Activated CD8-positive, alpha-beta memory T cell treated with anti-CD3 and anti-CD28 coated beads, Interleukin-2, amount 50 U/mL, for 24 hours (primary cell): Measurements from ENCODE around the gene DBNL.

ENCODE experiments used
- DNase-seq: peaks from one replicate; pipeline ENCODE4 v3.0.0-alpha.2; 2020; ENCODE audit errors: extremely low read depth

DBNL gene

GRCh38 chr7:44110719-44111635 lies 66.5 kb downstream of the DBNL start:
- no peak for DNase-seq
